HG03558 (cell line): Measurements from ENCODE around the gene TIA1.
"Not testable (repeated sequence)": the region's sequence is repeated elsewhere in the genome, so short reads cannot be mapped to it uniquely, and the experiment has no call there.

Experiments used
- ATAC-seq: cut with Tn5 transposase; IDR thresholded peaks from one replicate; pipeline ENCODE4 v1.9.1; 2021; ENCODE audit warnings: moderate number of reproducible peaks; ENCODE audit not compliant: unreplicated experiment; ENCODE audit errors: extremely low read depth

TIA1 gene

GRCh38 chr2:70248181-70248847, at the start of gene TIA1:
TSS of gene TIA1 (minus strand) at chr2:70248628. CDS start at chr2:70248430, 198 bp downstream.
- ATAC-seq: peak; percentile 82

GRCh38 chr2:70297828-70298227, 49.4 kb upstream of the TIA1 start:
- ATAC-seq: not testable (repeated sequence)

GRCh38 chr2:70283500-70284191, 35.2 kb upstream of the TIA1 start:
- ATAC-seq: no peak

GRCh38 chr2:70282439-70282838, 34.0 kb upstream of the TIA1 start:
- no peak for ATAC-seq

GRCh38 chr2:70280242-70280798, 31.9 kb upstream of the TIA1 start:
- no peak for ATAC-seq

GRCh38 chr2:70270323-70270722, 21.9 kb upstream of the TIA1 start:
- ATAC-seq: no peak

- not testable (repeated sequence) for ATAC-seq
These were observed 21.2 kb upstream of the TIA1 start for GRCh38 chr2:70269422-70270302.

- not testable (repeated sequence) for ATAC-seq
These were observed 18.5 kb upstream of the TIA1 start for GRCh38 chr2:70266925-70267324.

GRCh38 chr2:70261501-70261900, 13.1 kb upstream of the TIA1 start:
- ATAC-seq: no peak

GRCh38 chr2:70258532-70258875, 10.1 kb upstream of the TIA1 start:
- ATAC-seq: no peak

GRCh38 chr2:70255637-70256314, 7.3 kb upstream of the TIA1 start:
- no peak for ATAC-seq

GRCh38 chr2:70250434-70250833, 2.0 kb upstream of the TIA1 start:
- no peak for ATAC-seq

- no peak for ATAC-seq
These were observed 856 bp downstream of the TIA1 start for GRCh38 chr2:70247364-70248180.

GRCh38 chr2:70243806-70244584, 4.4 kb downstream of the TIA1 start:
- ATAC-seq: no peak

- ATAC-seq: no peak
These were observed 5.9 kb downstream of the TIA1 start for GRCh38 chr2:70242552-70242951.

- no peak for ATAC-seq
These were observed 7.1 kb downstream of the TIA1 start for GRCh38 chr2:70241340-70241739.

GRCh38 chr2:70240599-70240998, 7.8 kb downstream of the TIA1 start:
- no peak for ATAC-seq

GRCh38 chr2:70233926-70234325, 14.5 kb downstream of the TIA1 start:
- ATAC-seq: no peak

- ATAC-seq: no peak
These were observed 21.6 kb downstream of the TIA1 start for GRCh38 chr2:70226781-70227180.
